ENCODE measurements around the gene PRKCB.

GRCh38 chr16:24214992-24215391 is 379.2 kb downstream of the PRKCB start:
- TF ChIP-seq CTCF (IDR thresholded peaks at IDR 0.05) = no peak
- no peak for TF ChIP-seq POLR2A (IDR thresholded peaks at IDR 0.05)

Measured in testis (tissue), 2 donors.